ENCODE measurements around the gene DDC.

The DDC gene

GRCh38 chr7:50508471-50508943 lies 56.7 kb downstream of the DDC start:
- no peak for TF ChIP-seq CTCF (IDR thresholded peaks at IDR 0.05; ENCODE audit: insufficient read depth, low read length, poor library complexity, severe bottlenecking)
- no peaks in the 10 kb centered on the region for H3K9me2 ChIP-seq (replicated peaks; ENCODE audit: insufficient read depth, low read length)
- no peak overlapping the region for H2AFZ ChIP-seq (ENCODE audit: low read depth, low read length, severe bottlenecking)
- no peaks in the 10 kb centered on the region for H3K27me3 ChIP-seq (ENCODE audit: low read length)
- no peaks in the 10 kb centered on the region for H4K20me1 ChIP-seq (ENCODE audit: low read depth, low read length)
- H3K9ac ChIP-seq (ENCODE audit: low read length) = no peak overlapping the region
- no peaks in the 10 kb centered on the region for H3K36me3 ChIP-seq (ENCODE audit: low read length)
- no peaks in the 10 kb centered on the region for H3K9me3 ChIP-seq (ENCODE audit: insufficient read depth, low read length)
- no peaks in the 10 kb centered on the region for H3K79me2 ChIP-seq (ENCODE audit: insufficient read depth, low read length)
- H3F3A ChIP-seq (ENCODE audit: insufficient read depth) = no peaks in the 10 kb centered on the region
- no peak overlapping the region for H3K4me3 ChIP-seq (ENCODE audit: insufficient read depth, low read length, poor library complexity, severe bottlenecking)
- no peak overlapping the region for H3K4me2 ChIP-seq (ENCODE audit: low read depth, low read length, poor library complexity, severe bottlenecking)
- H3K27ac ChIP-seq (ENCODE audit: low read depth, low read length) = no peak overlapping the region

GRCh38 chr7:50507898-50508470 lies 57.2 kb downstream of the DDC start:
- Histone ChIP-seq H3K4me2 (ENCODE audit: low read depth, low read length, poor library complexity, severe bottlenecking) (no peak overlapping the region), H3K9me2 (replicated peaks; ENCODE audit: insufficient read depth, low read length) (no peaks in the 10 kb centered on the region), H3F3A (ENCODE audit: insufficient read depth) (no peaks in the 10 kb centered on the region), H3K27me3 (ENCODE audit: low read length) (no peaks in the 10 kb centered on the region), H3K79me2 (ENCODE audit: insufficient read depth, low read length) (no peaks in the 10 kb centered on the region), H3K27ac (ENCODE audit: low read depth, low read length) (no peak overlapping the region), H4K20me1 (ENCODE audit: low read depth, low read length) (no peaks in the 10 kb centered on the region), H3K36me3 (ENCODE audit: low read length) (no peaks in the 10 kb centered on the region), H3K9ac (ENCODE audit: low read length) (no peak overlapping the region), H2AFZ (ENCODE audit: low read depth, low read length, severe bottlenecking) (no peak overlapping the region), H3K4me3 (ENCODE audit: insufficient read depth, low read length, poor library complexity, severe bottlenecking) (no peak overlapping the region), H3K9me3 (ENCODE audit: insufficient read depth, low read length) (no peaks in the 10 kb centered on the region)
- TF ChIP-seq CTCF (IDR thresholded peaks at IDR 0.05; ENCODE audit: insufficient read depth, low read length, poor library complexity, severe bottlenecking) (no peak), EZH2phosphoT487 (conservative IDR thresholded peaks at IDR 0.05; ENCODE audit: low read length) (no peak)

- H4K20me1 ChIP-seq (ENCODE audit: low read depth, low read length) = no peaks in the 10 kb centered on the region
- no peak overlapping the region for H3K9ac ChIP-seq (ENCODE audit: low read length)
- H3K36me3 ChIP-seq (ENCODE audit: low read length) = no peaks in the 10 kb centered on the region
- TF ChIP-seq EZH2phosphoT487 (conservative IDR thresholded peaks at IDR 0.05; ENCODE audit: low read length) (no peak), CTCF (IDR thresholded peaks at IDR 0.05; ENCODE audit: insufficient read depth, low read length, poor library complexity, severe bottlenecking) (no peak)
- no peaks in the 10 kb centered on the region for H3K27me3 ChIP-seq (ENCODE audit: low read length)
- no peak overlapping the region for H3K4me3 ChIP-seq (ENCODE audit: insufficient read depth, low read length, poor library complexity, severe bottlenecking)
- H3K27ac ChIP-seq (ENCODE audit: low read depth, low read length) = no peak overlapping the region
- H3K79me2 ChIP-seq (ENCODE audit: insufficient read depth, low read length) = no peaks in the 10 kb centered on the region
- H3K9me3 ChIP-seq (ENCODE audit: insufficient read depth, low read length) = no peaks in the 10 kb centered on the region
- no peaks in the 10 kb centered on the region for H3K9me2 ChIP-seq (replicated peaks; ENCODE audit: insufficient read depth, low read length)
- H3F3A ChIP-seq (ENCODE audit: insufficient read depth) = no peaks in the 10 kb centered on the region
- H2AFZ ChIP-seq (ENCODE audit: low read depth, low read length, severe bottlenecking) = no peak overlapping the region
- H3K4me2 ChIP-seq (ENCODE audit: low read depth, low read length, poor library complexity, severe bottlenecking) = no peak overlapping the region
Measured at GRCh38 chr7:50505553-50506210, 59.5 kb downstream of the DDC start.
